ENCODE results near the gene STK17A.

GRCh38 chr7:43568529-43568928 is 14.4 kb upstream of the STK17A start:
- TF ChIP-seq POLR2A (IDR thresholded peaks at IDR 0.05): no peak
- no peak for TF ChIP-seq CTCF (IDR thresholded peaks at IDR 0.05)
